Suprapubic skin (tissue), 4 donors: ENCODE results near the gene SLX9. TPM values are rescaled to one million over a fixed set of nuclear protein-coding genes. Genes with fewer than 3 reads are reported as not detected.
"Not testable (repeated sequence)": the region's sequence is repeated elsewhere in the genome, so short reads cannot be mapped to it uniquely, and the experiment has no call there.

ENCODE experiments used
- DNase-seq, 2 donors: peaks; one replicate each; pipeline ENCODE4 v3.0.0-alpha.2; 2019; ENCODE audit warnings: low spot score in 2 of 2
- H3K27ac ChIP-seq: fragments of 200-600 bp; sonication (generic); one replicate; pipeline ENCODE4 v1.5.1; 2019
- H3K27me3 ChIP-seq: fragments of 200-600 bp; sonication (generic); one replicate; pipeline ENCODE4 v1.5.1; 2019
- H3K36me3 ChIP-seq: fragments of 200-600 bp; sonication (generic); one replicate; pipeline ENCODE4 v1.5.1; 2019
- H3K4me1 ChIP-seq: fragments of 200-600 bp; sonication (generic); one replicate; pipeline ENCODE4 v1.5.1; 2019
- H3K4me3 ChIP-seq: fragments of 200-600 bp; sonication (generic); one replicate; pipeline ENCODE4 v1.5.1; 2019; ENCODE audit warnings: mild to moderate bottlenecking
- H3K9me3 ChIP-seq: fragments of 200-600 bp; sonication (generic); one replicate; pipeline ENCODE4 v1.5.1; 2019
- EP300 ChIP-seq: sonication (generic); formaldehyde crosslinking; IDR thresholded peaks from one replicate; pipeline ENCODE4 v1.6.1; 2017; ENCODE audit warnings: antibody characterized with exemption
- POLR2A ChIP-seq, 2 donors: fragments of 450-650 bp; IDR thresholded peaks; one replicate each; pipeline ENCODE4 v1.6.1; 2017; ENCODE audit warnings: antibody characterized with exemption in 2 of 2, mild to moderate bottlenecking in 2 of 2, moderate library complexity in 2 of 2
- POLR2AphosphoS5 ChIP-seq, 3 donors: sonication (generic); formaldehyde crosslinking; IDR thresholded peaks; one replicate each; pipeline ENCODE4 v1.6.1; 2017; ENCODE audit warnings: antibody characterized with exemption in 3 of 3
- WGBS: methylation state at CpG from one replicate; pipeline ENCODE4 v1.1.5; 2018; 5-methylcytosine and 5-hydroxymethylcytosine counted together
- total RNA-seq, 4 donors: library from RNA; depleted of rRNA; stranded (reverse); fragments of >200 nt; gene quantifications; one replicate each; pipeline ENCODE4 v1.1.0, GENCODE V29; 2016
- TF ChIP-seq, protein P1 (sequence below), 2 donors: fragments of 200-600 bp in 1 of 2; fragments of 450-650 bp in 1 of 2; sonication (generic) in 1 of 2; IDR thresholded peaks; one replicate each; pipeline ENCODE4 v1.5.1; 2016 to 2019; ENCODE audit warnings: antibody characterized with exemption in 2 of 2, mild to moderate bottlenecking in 1 of 2, moderate library complexity in 1 of 2

The SLX9 gene
- total RNA-seq, 4 donors from 2014 or later: 13.4 to 16.9 (median 14.4) TPM

DNA sequence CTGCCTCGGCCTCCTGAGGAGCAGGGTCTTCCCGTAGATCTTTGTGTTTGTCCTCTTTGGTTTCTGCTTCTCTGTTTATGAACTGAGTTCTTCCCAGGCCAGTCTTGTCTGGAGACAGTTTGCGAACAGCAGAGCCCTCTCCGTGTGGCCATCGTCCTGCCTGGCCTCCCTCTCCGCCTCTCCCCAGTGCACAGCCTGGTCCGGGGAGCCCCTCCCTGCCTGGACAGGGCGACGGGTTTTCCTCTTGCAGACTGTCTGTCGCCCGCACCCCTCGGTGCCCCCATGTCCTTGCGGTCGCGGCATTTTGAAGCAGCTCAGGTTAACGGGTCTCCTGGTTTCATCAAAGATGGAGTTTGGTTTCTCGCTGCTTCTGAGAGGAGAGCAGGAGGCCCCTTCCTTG lies 34.8 kb downstream of the SLX9 start:
- no peak overlapping the region for H3K4me3 ChIP-seq
- TF ChIP-seq POLR2AphosphoS5 (IDR thresholded peaks at IDR 0.05) (no peak), POLR2A (IDR thresholded peaks at IDR 0.05) (no peak), EP300 (no peak)
- TF ChIP-seq, protein P1, sequence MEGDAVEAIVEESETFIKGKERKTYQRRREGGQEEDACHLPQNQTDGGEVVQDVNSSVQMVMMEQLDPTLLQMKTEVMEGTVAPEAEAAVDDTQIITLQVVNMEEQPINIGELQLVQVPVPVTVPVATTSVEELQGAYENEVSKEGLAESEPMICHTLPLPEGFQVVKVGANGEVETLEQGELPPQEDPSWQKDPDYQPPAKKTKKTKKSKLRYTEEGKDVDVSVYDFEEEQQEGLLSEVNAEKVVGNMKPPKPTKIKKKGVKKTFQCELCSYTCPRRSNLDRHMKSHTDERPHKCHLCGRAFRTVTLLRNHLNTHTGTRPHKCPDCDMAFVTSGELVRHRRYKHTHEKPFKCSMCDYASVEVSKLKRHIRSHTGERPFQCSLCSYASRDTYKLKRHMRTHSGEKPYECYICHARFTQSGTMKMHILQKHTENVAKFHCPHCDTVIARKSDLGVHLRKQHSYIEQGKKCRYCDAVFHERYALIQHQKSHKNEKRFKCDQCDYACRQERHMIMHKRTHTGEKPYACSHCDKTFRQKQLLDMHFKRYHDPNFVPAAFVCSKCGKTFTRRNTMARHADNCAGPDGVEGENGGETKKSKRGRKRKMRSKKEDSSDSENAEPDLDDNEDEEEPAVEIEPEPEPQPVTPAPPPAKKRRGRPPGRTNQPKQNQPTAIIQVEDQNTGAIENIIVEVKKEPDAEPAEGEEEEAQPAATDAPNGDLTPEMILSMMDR (IDR thresholded peaks at IDR 0.05): no peak
- peaks cover 44% of the 10 kb centered on the region for H3K36me3 ChIP-seq
- no peaks in the 10 kb centered on the region for H3K9me3 ChIP-seq
- peaks cover 14% of the 10 kb centered on the region for H3K4me1 ChIP-seq
- no peaks in the 10 kb centered on the region for H3K27me3 ChIP-seq
- DNase-seq: no peak
- no peak overlapping the region for H3K27ac ChIP-seq
- WGBS: 95% methylated on average over 17 of the region's 17 CpGs

DNA sequence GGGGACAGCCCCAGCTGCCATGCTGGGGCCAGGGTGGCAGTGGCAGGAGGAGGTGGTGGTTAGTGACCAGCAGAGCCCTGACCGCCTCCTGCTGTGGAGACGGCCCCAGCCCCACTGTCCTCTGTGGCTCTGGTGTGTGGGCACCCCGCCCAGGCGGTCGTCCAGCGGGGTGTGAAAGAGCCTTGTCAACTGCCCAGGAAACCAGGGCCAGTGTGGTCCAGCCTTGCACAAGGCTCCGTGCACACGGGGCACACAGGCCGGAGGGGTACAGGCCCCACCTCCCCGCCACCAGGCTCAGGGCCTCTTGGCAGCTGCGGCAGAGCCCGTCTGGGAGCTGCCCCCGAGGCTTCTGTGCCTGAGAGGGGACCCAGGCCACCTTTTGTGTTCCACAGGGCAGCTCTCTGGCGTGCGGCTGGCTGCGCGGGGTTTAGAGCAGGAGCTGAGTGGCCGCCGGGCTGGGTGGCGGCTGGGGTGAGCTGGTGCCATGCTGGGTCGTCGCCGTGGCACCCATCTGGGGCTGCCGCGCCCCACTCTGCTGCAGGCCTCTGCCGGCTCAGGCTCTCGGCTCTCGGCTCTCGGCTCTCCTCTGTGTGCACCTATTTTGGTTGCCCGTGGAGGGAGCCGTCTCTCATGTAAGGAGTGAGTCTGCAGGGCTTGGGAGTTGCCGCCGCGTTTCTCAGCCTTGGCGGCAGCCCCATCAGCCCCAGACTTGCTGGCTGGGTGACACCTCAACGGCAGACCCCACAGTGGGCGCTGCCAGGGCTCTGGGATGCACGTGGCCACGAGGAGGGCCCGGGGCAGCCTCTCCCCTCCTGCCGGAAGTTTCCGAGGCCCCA lies 36.1 kb downstream of the SLX9 start:
- Histone ChIP-seq H3K4me1 (peaks cover 14% of the 10 kb centered on the region), H3K9me3 (no peaks in the 10 kb centered on the region), H3K27ac (no peak overlapping the region), H3K27me3 (no peaks in the 10 kb centered on the region), H3K4me3 (no peak overlapping the region), H3K36me3 (peaks cover 44% of the 10 kb centered on the region)
- TF ChIP-seq POLR2AphosphoS5 (IDR thresholded peaks at IDR 0.05): no peak
- no peak for TF ChIP-seq EP300
- TF ChIP-seq, protein P1 (IDR thresholded peaks at IDR 0.05): no peak
- no peak for TF ChIP-seq POLR2A (IDR thresholded peaks at IDR 0.05)
- DNase-seq: no peak
- WGBS: 76% methylated on average over 8 of the region's 42 CpGs

DNA sequence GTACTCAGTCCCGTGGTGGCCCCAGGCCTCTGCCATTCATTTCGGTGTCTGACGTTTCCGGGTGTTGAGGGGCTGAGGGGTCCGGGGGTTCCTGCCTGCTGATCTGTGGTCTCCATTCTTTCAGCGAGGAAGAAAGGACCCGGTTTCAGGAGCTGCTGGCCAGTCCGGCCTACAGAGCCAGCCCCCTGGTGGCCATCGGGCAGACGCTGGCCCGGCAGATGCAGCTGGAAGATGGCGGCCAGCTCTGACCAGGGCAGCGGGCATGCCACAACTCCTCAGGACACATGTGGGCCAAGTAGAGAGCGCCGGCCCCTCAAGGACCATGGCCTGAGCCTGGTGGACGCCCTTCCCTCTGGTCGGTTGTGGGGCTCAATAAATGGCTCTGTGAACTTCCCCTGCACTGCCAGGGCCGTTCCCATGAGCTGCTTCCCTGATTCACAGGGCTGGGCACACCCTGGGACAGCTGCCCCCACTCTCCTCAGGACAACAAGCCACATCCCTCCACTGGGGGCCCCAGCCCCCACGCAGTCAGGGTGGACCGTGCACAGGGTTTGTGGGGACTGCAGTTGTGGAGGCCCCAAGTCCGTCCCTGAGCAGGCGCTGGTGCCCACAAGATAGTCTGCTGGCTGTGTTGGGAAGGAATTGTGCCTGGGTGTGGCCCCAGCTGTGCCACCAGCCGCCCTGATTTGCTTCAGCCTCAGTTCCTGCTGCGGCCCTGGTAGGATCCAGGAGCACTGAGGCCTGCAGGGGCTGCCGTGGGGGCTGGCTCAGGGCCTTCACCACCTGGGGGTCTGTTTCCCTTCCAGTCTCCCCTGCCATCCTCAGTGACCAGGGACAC lies 36.9 kb downstream of the SLX9 start:
- H3K4me3 ChIP-seq, H3K27ac ChIP-seq, H3K9me3 ChIP-seq, DNase-seq, H3K27me3 ChIP-seq: not testable (repeated sequence)
- H3K36me3 ChIP-seq: peaks cover 44% of the 10 kb centered on the region
- 92% methylated on average over 11 of the region's 25 CpGs for WGBS
- peaks cover 14% of the 10 kb centered on the region for H3K4me1 ChIP-seq

DNA sequence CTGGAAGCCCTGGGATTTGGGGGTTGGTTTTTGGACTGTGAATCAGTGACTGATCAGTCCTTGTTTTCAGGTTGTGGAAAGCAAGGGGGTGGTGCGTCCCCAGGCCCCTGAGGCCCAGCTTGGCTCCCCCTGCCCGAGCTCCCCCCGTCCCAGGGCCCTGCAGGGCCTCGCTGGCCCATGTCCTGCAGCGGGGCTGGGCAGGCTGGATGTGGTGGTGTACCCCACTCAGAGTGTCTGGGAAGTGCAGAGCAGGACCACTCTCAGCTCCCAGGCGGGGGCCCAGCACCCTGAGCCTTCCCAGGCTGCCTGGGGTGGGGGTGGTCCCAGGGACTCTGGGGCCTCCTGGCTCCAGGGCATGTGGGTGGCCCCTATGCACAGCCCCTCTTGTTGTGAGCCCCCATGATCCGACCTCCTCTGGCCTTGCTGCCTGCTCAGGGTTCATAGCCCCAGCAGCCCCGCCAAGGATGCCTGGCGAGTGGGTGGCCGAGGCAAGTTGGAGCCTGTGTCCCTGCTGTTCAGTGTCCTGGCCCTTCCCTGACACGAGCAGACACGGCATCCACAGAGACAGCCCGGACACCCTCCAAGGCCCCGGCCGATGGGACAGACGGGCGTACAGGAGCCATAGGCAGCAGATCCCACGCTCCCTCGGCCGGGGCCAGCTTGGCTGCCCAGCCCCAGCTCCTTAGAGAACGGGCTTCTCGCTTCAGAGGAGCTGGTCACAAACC lies 37.9 kb downstream of the SLX9 start:
- Histone ChIP-seq H3K27ac (no peak overlapping the region), H3K9me3 (no peaks in the 10 kb centered on the region), H3K36me3 (peaks cover 41% of the 10 kb centered on the region), H3K4me3 (no peak overlapping the region), H3K27me3 (no peaks in the 10 kb centered on the region), H3K4me1 (peaks cover 14% of the 10 kb centered on the region)
- TF ChIP-seq POLR2A (IDR thresholded peaks at IDR 0.05) (no peak), POLR2AphosphoS5 (IDR thresholded peaks at IDR 0.05) (no peak), EP300 (no peak)
- TF ChIP-seq, protein P1 (IDR thresholded peaks at IDR 0.05): no peak
- no peak for DNase-seq
- 89% methylated on average over 11 of the region's 22 CpGs for WGBS

DNA sequence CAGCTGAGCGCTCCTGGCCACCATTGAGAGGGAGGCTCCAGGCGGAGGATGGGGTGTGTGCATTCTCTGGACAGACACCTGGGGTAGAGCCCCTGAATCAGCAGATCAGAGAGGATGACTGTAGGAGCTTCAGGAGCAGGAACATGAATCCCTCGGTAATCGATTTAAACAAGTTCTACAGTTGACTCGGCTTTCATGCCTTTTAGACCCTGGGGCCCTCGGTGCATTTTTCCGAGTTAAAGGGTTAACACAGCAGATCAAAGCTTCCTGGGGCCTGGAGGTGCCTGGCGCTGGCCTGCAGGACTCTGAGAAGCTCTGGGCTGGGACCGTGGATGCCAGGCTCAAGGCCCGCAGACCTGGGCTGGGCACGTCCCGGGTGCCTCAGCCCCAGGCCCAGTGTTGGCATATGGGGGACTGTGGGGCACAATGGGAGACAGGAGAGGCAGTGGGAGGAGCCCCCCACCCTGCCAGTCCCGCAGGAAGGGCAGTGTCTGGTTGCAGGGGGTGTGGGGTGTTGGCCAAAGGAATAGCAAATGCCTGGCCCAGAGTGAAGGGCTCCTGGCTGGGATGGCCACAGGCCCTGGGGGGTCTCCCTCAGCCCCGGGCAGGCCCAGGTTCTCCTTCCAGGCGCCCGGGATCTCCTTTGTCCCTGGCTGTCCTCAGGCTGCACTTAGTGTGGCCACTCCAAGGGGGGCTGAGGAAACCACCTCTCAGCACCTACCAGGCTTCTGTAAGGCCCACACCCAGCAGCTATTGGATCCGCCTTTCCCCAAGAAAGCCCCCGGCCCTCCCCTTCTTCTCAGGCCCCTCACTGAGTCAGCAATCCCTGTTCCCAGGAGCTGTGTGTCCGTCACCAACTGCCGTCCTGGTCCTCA lies 40.1 kb downstream of the SLX9 start:
- peaks cover 28% of the 10 kb centered on the region for H3K36me3 ChIP-seq
- no peak for TF ChIP-seq POLR2A (IDR thresholded peaks at IDR 0.05)
- no peak for TF ChIP-seq POLR2AphosphoS5 (IDR thresholded peaks at IDR 0.05)
- TF ChIP-seq EP300: no peak
- TF ChIP-seq, protein P1 (IDR thresholded peaks at IDR 0.05): no peak
- H3K4me3 ChIP-seq: no peak overlapping the region
- H3K4me1 ChIP-seq: peaks cover 14% of the 10 kb centered on the region
- DNase-seq: no peak
- H3K9me3 ChIP-seq: no peaks in the 10 kb centered on the region
- no peak overlapping the region for H3K27ac ChIP-seq
- 88% methylated on average over 16 of the region's 20 CpGs for WGBS
- no peaks in the 10 kb centered on the region for H3K27me3 ChIP-seq
